C4-2B (cell line): ENCODE data around the gene ACSL4.

Source experiments
- ZFX ChIP-seq: fragments of 450-650 bp; IDR thresholded peaks from 2 replicates; pipeline ENCODE4 v1.6.1; 2017
- TF ChIP-seq, protein P1 (sequence below): fragments of 450-650 bp; conservative IDR thresholded peaks from 2 replicates; pipeline ENCODE4 v1.5.1; 2017; ENCODE audit warnings: mild to moderate bottlenecking

DNA sequence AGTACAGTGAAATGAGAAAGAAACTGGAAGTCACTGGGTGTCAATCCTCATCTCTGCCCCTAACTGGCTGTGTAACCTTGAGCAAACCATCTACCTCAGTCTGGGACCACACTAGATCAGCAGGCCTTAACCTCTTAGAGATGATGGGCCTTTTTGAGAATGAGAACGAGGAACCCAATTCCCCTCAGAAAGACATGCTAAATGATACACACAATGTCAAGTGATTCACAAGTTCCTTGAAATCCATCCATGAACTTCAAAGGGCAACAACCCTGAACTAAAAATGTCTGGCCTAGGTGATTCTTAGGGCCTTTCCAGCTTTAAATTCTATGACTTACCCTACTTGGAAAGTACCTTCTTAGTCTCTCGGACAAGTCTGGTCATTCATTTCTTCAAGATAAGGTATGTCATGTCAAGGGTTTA lies 47.4 kb downstream of the ACSL4 start:
- TF ChIP-seq, protein P1, sequence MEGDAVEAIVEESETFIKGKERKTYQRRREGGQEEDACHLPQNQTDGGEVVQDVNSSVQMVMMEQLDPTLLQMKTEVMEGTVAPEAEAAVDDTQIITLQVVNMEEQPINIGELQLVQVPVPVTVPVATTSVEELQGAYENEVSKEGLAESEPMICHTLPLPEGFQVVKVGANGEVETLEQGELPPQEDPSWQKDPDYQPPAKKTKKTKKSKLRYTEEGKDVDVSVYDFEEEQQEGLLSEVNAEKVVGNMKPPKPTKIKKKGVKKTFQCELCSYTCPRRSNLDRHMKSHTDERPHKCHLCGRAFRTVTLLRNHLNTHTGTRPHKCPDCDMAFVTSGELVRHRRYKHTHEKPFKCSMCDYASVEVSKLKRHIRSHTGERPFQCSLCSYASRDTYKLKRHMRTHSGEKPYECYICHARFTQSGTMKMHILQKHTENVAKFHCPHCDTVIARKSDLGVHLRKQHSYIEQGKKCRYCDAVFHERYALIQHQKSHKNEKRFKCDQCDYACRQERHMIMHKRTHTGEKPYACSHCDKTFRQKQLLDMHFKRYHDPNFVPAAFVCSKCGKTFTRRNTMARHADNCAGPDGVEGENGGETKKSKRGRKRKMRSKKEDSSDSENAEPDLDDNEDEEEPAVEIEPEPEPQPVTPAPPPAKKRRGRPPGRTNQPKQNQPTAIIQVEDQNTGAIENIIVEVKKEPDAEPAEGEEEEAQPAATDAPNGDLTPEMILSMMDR: no peak
- no peak for TF ChIP-seq ZFX
